ENCODE data around the gene CUX1. TPM values are rescaled to one million over a fixed set of nuclear protein-coding genes. Genes with fewer than 3 reads are reported as not detected.

Gene CUX1
- total and polyA plus RNA-seq, 2 of the 13 experiments (the other 11 are each of a cell fraction or from before 2014, with no cell fraction given) = 13.7 to 14.9 TPM

DNA sequence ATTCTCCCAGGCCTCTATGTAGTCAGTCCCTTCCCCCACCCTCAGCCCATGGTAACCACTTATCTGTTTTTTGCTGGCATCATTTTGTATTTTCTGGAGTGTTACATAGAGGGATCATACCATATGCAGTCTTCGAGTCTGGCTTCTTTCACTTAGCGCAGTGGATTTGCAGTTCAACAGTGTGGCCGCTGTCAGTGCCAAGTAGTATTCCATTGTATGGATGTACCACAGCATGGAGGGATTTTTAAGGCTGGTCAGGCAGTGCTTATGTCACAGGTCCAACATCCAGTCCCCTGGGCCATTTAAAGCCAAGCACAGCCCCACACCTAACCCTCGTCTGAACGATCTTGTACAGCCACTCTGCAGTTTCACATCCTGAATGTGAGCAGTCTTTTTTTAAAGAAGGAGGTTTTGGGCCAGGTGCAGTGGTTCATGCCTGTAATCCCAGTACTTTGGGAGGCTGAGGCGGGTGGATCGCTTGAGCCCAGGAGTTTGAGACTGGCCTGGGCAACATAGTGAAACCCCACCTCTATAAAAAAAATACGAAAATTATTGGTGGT, 121.8 kb downstream of the CUX1 start (continued):
- TF ChIP-seq TOPORS (CRISPR knock-in tag; IDR thresholded peaks at IDR 0.05) = no peak
- TF ChIP-seq, protein P1, sequence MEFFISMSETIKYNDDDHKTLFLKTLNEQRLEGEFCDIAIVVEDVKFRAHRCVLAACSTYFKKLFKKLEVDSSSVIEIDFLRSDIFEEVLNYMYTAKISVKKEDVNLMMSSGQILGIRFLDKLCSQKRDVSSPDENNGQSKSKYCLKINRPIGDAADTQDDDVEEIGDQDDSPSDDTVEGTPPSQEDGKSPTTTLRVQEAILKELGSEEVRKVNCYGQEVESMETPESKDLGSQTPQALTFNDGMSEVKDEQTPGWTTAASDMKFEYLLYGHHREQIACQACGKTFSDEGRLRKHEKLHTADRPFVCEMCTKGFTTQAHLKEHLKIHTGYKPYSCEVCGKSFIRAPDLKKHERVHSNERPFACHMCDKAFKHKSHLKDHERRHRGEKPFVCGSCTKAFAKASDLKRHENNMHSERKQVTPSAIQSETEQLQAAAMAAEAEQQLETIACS (CRISPR knock-in tag; IDR thresholded peaks at IDR 0.05) = no peak
- TF ChIP-seq, protein P2, sequence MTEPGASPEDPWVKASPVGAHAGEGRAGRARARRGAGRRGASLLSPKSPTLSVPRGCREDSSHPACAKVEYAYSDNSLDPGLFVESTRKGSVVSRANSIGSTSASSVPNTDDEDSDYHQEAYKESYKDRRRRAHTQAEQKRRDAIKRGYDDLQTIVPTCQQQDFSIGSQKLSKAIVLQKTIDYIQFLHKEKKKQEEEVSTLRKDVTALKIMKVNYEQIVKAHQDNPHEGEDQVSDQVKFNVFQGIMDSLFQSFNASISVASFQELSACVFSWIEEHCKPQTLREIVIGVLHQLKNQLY (CRISPR knock-in tag; IDR thresholded peaks at IDR 0.05) = no peak

DNA sequence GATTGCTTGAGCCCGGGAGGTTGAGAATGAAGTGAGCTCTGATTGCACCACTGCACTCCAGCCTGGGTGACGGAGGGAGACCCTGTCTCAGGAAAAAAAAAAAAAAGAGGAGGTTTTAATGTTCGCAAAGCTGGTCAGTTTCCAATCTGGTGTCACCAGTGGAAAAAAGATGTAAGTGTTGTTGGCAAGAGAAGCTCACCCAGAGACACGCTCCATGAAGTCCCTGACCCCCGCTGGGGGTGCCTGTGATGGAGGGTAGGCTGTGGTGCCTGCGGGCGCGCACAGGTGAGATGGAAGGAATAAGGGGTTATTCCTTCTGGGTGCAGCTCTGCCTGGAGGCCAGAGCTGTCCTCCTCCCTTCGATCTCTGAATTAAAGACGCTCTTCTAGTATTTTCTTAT, 122.7 kb downstream of the CUX1 start:
- no peak for DNase-seq (ENCODE audit: low spot score)
- H2AFZ ChIP-seq (ENCODE audit: low read length) = no peak overlapping the region
- ChIA-PET CTCF (ENCODE audit: low intra/inter-chr PET ratio, low total read pairs) (no interaction called here), POLR2A (no interaction called here)
- ATAC-seq = no peak
- H3K4me2 ChIP-seq (ENCODE audit: low read depth, low read length) = no peak overlapping the region
- 98% methylated on average over 10 of the region's 10 CpGs for WGBS (ENCODE audit: low lambda C conversion rate)
- intact Hi-C loops (cut with micrococcal nuclease; ENCODE audit: unreplicated experiment) (no loop called here), in situ Hi-C loops (cut with HindIII; ENCODE audit: extremely low pct_ligation_motif_present, low pct_unique_long_range_greater_than_20kb) (no loop called here)
- 0 out of 2 replicates have a peak, but pooled peaks cover 2% of the 10 kb centered on the region for H4K20me1 ChIP-seq (ENCODE audit: insufficient read depth, low read length)
- FAIRE-seq = no peak
- H3K4me1 ChIP-seq (ENCODE audit: insufficient read depth, low read length) = no peaks in the 10 kb centered on the region
- peaks cover 1 to 7% of the 10 kb centered on the region in 2 experiments; a peak in 2 of 5 replicates for H3K36me3 ChIP-seq (replicated peaks in 1 of 2; ENCODE audit: control insufficient read depth in 1 of 2, insufficient read depth in 2 of 2, low read length in 2 of 2)
- no peaks in the 10 kb centered on the region for H3K9me3 ChIP-seq (ENCODE audit: low read length)
- TF ChIP-seq U2AF2 (IDR thresholded peaks at IDR 0.05; ENCODE audit: low read depth, low read length) (no peak), ZNF567 (CRISPR knock-in tag; IDR thresholded peaks at IDR 0.05; ENCODE audit: borderline replicate concordance) (no peak), ZNF543 (CRISPR knock-in tag; IDR thresholded peaks at IDR 0.05) (no peak), NR2F2 (IDR thresholded peaks at IDR 0.05; ENCODE audit: borderline replicate concordance, low read depth) (no peak), ZNF274 (CRISPR knock-in tag; IDR thresholded peaks at IDR 0.05) (no peak), NFE2L2 (IDR thresholded peaks at IDR 0.05; ENCODE audit: low read length) (no peak)
- TF ChIP-seq, protein P3, sequence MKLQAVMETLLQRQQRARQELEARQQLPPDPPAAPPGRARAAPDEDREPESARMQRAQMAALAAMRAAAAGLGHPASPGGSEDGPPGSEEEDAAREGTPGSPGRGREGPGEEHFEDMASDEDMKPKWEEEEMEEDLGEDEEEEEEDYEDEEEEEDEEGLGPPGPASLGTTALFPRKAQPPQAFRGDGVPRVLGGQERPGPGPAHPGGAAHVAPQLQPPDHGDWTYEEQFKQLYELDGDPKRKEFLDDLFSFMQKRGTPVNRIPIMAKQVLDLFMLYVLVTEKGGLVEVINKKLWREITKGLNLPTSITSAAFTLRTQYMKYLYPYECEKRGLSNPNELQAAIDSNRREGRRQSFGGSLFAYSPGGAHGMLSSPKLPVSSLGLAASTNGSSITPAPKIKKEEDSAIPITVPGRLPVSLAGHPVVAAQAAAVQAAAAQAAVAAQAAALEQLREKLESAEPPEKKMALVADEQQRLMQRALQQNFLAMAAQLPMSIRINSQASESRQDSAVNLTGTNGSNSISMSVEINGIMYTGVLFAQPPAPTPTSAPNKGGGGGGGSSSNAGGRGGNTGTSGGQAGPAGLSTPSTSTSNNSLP (IDR thresholded peaks at IDR 0.05; ENCODE audit: low read depth, low read length) = no peak
- no peak overlapping the region for H3K4me3 ChIP-seq (replicated peaks in 1 of 3; ENCODE audit: insufficient read depth in 1 of 3, low read depth in 2 of 3, low read length in 3 of 3)
- no peak overlapping the region for H3K9ac ChIP-seq (ENCODE audit: insufficient read depth, low read depth, low read length)
- no TSS peak for BruUV-seq (replicated peaks)
- H3K79me2 ChIP-seq (ENCODE audit: insufficient read depth, low read length) = peaks cover 12% of the 10 kb centered on the region
- no peak overlapping the region for H3K27ac ChIP-seq (ENCODE audit: extremely low read length, insufficient read depth, low read length)
- H3K27me3 ChIP-seq (ENCODE audit: control insufficient read depth in 1 of 2, insufficient read depth in 2 of 2, low read length in 2 of 2) = no peaks in the 10 kb centered on the region
